Measurements from ENCODE around the gene TTLL11. TPM values are rescaled to one million over a fixed set of nuclear protein-coding genes. Genes with fewer than 3 reads are reported as not detected.
A peak's percentile ranks its signal among the peaks of the same experiment; 100 is the strongest.

Gene TTLL11
- total RNA-seq, 2 experiments from 2014 or later = 0.56 to 1.4 TPM

DNA sequence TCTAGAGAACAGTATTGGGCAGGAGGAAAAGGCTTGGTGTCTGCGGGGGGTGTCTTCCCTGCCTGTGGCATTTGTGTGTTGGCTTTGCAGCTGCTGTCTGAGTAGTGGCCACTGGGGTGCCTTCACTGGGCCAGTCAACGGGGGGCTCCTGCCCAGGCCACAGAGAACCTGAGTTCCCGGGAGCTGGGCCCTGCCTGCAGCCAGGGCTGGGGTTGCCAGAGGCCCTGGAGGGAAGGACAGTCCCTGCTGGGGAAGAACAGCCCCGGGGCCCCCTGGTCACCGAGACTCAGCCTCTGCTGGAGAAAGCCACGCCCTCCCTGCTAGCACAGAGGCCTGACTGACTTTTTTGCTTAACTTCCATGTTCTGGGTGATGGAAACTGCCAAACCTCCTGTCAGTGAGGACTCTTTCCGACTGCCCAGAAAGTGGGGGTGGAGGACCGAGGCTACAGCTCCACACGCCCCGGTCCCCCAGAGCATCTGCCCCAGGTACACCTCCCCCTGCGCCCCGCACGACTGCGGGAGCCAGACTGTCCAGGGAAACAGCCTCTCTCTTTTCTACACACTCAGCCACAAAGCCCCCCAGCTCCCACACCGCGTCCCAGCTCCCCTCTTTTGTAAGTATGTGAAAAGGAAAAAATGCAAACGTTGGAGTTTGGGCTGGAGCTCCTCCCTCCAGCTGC is 308.2 kb downstream of the TTLL11 start:
- TF ChIP-seq, protein P1, sequence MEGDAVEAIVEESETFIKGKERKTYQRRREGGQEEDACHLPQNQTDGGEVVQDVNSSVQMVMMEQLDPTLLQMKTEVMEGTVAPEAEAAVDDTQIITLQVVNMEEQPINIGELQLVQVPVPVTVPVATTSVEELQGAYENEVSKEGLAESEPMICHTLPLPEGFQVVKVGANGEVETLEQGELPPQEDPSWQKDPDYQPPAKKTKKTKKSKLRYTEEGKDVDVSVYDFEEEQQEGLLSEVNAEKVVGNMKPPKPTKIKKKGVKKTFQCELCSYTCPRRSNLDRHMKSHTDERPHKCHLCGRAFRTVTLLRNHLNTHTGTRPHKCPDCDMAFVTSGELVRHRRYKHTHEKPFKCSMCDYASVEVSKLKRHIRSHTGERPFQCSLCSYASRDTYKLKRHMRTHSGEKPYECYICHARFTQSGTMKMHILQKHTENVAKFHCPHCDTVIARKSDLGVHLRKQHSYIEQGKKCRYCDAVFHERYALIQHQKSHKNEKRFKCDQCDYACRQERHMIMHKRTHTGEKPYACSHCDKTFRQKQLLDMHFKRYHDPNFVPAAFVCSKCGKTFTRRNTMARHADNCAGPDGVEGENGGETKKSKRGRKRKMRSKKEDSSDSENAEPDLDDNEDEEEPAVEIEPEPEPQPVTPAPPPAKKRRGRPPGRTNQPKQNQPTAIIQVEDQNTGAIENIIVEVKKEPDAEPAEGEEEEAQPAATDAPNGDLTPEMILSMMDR (IDR thresholded peaks at IDR 0.05) = no peak
- peaks cover 3% of the 10 kb centered on the region for H3K27me3 Mint-ChIP-seq

DNA sequence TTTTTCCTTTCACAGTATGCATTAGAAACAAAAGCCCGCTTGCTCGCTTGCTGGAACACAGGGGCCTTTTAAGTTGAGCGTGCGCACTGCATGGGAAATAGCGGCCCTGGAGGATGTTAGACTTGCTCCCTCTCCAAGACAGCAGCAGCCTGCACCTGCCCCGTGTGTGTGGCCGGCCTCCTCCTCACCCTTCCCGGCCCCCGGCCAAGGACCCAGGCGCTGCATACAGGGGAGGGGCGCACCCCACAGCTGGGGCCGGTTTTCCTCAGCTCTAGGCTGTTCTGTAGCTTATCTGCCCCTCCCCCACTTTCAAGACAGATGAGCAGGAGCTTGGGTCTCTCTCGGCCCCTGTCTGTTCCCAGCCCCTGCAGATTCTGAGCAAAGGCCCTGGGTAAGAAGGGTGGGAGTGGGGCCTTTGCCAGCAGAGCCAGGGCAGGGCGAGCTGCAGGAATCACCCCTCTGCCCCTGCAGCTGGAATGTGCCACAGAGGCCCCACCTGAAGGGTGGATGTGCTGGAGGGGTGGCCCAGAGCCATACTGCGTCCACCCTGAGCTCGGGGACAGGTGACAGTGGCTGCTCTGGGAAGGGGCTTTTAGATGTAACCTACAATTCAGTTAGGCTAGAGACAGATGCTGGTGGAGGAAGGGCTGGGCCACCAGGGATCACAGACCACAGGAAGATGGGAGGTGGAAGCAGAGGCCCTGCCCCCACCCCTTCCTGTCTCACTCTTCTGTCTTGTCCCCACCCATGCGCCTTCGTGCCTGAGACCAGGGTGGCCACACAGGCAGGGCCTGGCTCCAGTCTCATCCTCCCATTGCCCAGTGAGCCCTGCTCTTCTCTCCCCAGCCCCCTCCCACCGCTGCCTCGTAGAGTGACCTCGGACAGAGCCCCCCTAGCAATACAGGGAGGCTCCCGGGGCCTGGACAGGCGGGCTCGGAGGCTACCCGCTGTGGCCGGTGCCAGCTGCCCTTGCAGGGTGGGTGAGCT is 309.3 kb downstream of the TTLL11 start:
- DNase-seq (peak; percentile 38), ATAC-seq (peak; percentile 27)
- no peaks in the 10 kb centered on the region for H3K36me3 Mint-ChIP-seq (ENCODE audit: low read depth)
- CTCF ChIA-PET = no interaction called here
- no peak overlapping the region for H3K27ac Mint-ChIP-seq
- H3K4me1 Mint-ChIP-seq (ENCODE audit: low read depth) = peaks cover 8% of the 10 kb centered on the region
- intact Hi-C loops (cut with micrococcal nuclease) = no loop called here
- TF ChIP-seq, protein P1 (IDR thresholded peaks at IDR 0.05) = no peak
- POLR2A ChIA-PET = no interaction called here
- no peaks in the 10 kb centered on the region for H3K9me3 Mint-ChIP-seq
- no peak overlapping the region for H3K4me3 Mint-ChIP-seq
- no peaks in the 10 kb centered on the region for H3K27me3 Mint-ChIP-seq

More for the DNA sequence above, 308.2 kb downstream of the TTLL11 start:
- ChIA-PET CTCF (no interaction called here), POLR2A (no interaction called here)
- no peak for ATAC-seq
- no peak overlapping the region for H3K27ac Mint-ChIP-seq
- H3K4me3 Mint-ChIP-seq = no peak overlapping the region
- no peak for DNase-seq
- no peaks in the 10 kb centered on the region for H3K36me3 Mint-ChIP-seq (ENCODE audit: low read depth)
- no peaks in the 10 kb centered on the region for H3K9me3 Mint-ChIP-seq
- intact Hi-C loops (cut with micrococcal nuclease) = no loop called here
- H3K4me1 Mint-ChIP-seq (ENCODE audit: low read depth) = peaks cover 8% of the 10 kb centered on the region

DNA sequence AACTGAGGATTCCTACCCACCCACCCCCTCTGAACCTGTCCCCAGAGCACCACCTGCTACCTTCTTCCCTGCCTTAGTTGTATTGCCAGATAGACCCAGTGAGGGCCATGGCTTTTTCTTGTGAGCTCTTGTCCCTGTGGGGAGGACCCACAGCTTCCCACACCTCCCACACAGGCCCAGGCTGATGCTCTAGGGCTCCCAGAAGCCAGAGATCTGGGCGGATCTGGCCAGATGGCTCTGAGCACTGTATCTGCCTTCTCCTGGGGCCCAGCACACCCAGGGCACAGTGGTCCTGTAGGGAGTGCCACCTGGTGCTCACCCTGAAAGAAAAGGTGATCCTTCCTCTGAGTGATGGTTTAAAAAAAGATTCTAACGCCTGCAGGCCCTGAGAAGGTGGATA is 310.0 kb downstream of the TTLL11 start:
- POLR2A ChIA-PET = no interaction called here
- TF ChIP-seq, protein P1 (IDR thresholded peaks at IDR 0.05) = no peak
- H3K27ac Mint-ChIP-seq = no peak overlapping the region
- no peaks in the 10 kb centered on the region for H3K27me3 Mint-ChIP-seq
- H3K4me3 Mint-ChIP-seq = no peak overlapping the region
- intact Hi-C loops (cut with micrococcal nuclease) = no loop called here
- H3K9me3 Mint-ChIP-seq = peaks cover 3% of the 10 kb centered on the region
- peaks cover 8% of the 10 kb centered on the region for H3K4me1 Mint-ChIP-seq (ENCODE audit: low read depth)
- no peaks in the 10 kb centered on the region for H3K36me3 Mint-ChIP-seq (ENCODE audit: low read depth)
- CTCF ChIA-PET = no interaction called here
- DNase-seq (no peak), ATAC-seq (no peak)

DNA sequence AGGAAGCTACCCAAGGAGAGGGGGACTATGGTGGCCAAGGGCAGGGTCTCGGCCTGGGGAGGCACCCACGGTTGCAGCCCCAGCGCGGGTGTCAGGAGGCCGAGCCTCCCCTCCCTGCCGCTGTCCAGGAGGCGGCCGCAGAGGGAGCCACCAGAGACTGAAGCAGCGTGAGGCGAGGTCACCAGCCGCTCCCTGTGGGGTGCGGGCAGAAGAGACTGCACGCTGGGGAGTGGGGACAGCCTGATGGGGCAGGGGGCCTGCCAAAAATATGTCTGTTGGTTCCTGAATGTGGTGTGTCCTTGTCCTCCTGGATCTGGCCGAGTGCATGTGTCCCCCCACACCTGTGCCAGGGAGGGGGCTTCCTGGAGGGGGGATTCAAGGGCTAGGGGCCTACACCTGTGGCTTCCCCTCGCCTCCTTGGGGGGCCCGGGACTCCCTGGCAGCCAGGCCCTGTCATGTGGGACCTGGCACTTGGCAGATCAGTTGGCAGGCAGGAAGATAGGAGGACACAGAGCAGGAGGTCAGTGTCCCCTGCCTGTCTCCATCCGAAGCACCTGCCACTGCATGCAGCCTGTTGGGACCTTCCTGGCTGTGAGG is 310.5 kb downstream of the TTLL11 start:
- no peak for ATAC-seq
- CTCF ChIA-PET = no interaction called here
- H3K27ac Mint-ChIP-seq = no peak overlapping the region

More for the DNA sequence above, 310.5 kb downstream of the TTLL11 start:
- H3K36me3 Mint-ChIP-seq (ENCODE audit: low read depth) = no peaks in the 10 kb centered on the region
- H3K4me1 Mint-ChIP-seq (ENCODE audit: low read depth) = peaks cover 8% of the 10 kb centered on the region
- no peak for DNase-seq
- no peaks in the 10 kb centered on the region for H3K27me3 Mint-ChIP-seq
- peaks cover 3% of the 10 kb centered on the region for H3K9me3 Mint-ChIP-seq
- TF ChIP-seq, protein P1 (IDR thresholded peaks at IDR 0.05) = no peak
- intact Hi-C loops (cut with micrococcal nuclease) = no loop called here
- POLR2A ChIA-PET = no interaction called here
- no peak overlapping the region for H3K4me3 Mint-ChIP-seq

All from activated CD8-positive, alpha-beta T cell treated with anti-CD3 and anti-CD28 coated beads for 36 hours (primary cell).